IMR-90 (cell line): ENCODE data around the gene MAPK8IP3. TPM values are rescaled to one million over a fixed set of nuclear protein-coding genes. Genes with fewer than 3 reads are reported as not detected.

ENCODE experiments used
- ATAC-seq: fragments of 200-7000 bp; cut with Tn5 transposase; 2 replicates; pipeline ENCODE4 v1.9.1; 2020; ENCODE audit warnings: low read depth, mild to moderate bottlenecking, moderate library complexity
- BruUV-seq: library from RNA; stranded (reverse); fragments of 400-500 nt; replicated peaks from 2 replicates; lab custom pipeline; 2021; lab: Mats Ljungman, UMichigan
- CTCF ChIA-PET: fragments of 300-600 bp; formaldehyde crosslinking; extraction: SDS; loops from one replicate; lab custom pipeline; 2021; ENCODE audit warnings: antibody characterized with exemption; lab: Yijun Ruan, JAX
- POLR2A ChIA-PET: fragments of 300-600 bp; sonication (Branson Sonifier 250); formaldehyde crosslinking; loops from one replicate; lab custom pipeline; 2022; ENCODE audit warnings: antibody characterized with exemption; ENCODE audit not compliant: unreplicated experiment; lab: Charles Lee
- DNase-seq: peaks from one replicate; pipeline ENCODE4 v3.0.0; 2013
- H2AFZ ChIP-seq: replicated peaks from 2 replicates; pipeline ENCODE3; 2013; ENCODE audit warnings: low read length, mild to moderate bottlenecking; ENCODE audit not compliant: poor library complexity
- H2AK5ac ChIP-seq: 2 replicates; pipeline ENCODE4 v1.6.1; 2013; ENCODE audit warnings: low read depth, low read length, inconsistent platforms
- H2AK9ac ChIP-seq: replicated peaks from 2 replicates; pipeline ENCODE3; 2013; ENCODE audit warnings: mild to moderate bottlenecking, low read depth, low read length, moderate library complexity; ENCODE audit not compliant: poor library complexity
- H2BK120ac ChIP-seq: 2 replicates; pipeline ENCODE4 v1.6.1; 2013; ENCODE audit warnings: low read depth, low read length, inconsistent platforms
- H2BK15ac ChIP-seq: 3 replicates; pipeline ENCODE4 v1.6.1; 2013; ENCODE audit warnings: low read depth, low read length, inconsistent platforms
- H2BK20ac ChIP-seq: 2 replicates; pipeline ENCODE4 v1.6.1; 2013; ENCODE audit warnings: low read depth, mild to moderate bottlenecking, inconsistent platforms, low read length, moderate library complexity
- H2BK5ac ChIP-seq: 2 replicates; pipeline ENCODE4 v1.6.1; 2013; ENCODE audit warnings: mild to moderate bottlenecking, low read depth, low read length, inconsistent platforms; ENCODE audit not compliant: poor library complexity, severe bottlenecking
- H3K14ac ChIP-seq: replicated peaks from 2 replicates; pipeline ENCODE4 v1.6.1; 2013; ENCODE audit warnings: low read depth, low read length, inconsistent platforms
- H3K18ac ChIP-seq: 2 replicates; pipeline ENCODE4 v1.6.1; 2013; ENCODE audit warnings: low read depth, low read length, control low read depth
- H3K23ac ChIP-seq: 2 replicates; pipeline ENCODE4 v1.6.1; 2013; ENCODE audit warnings: low read depth, low read length, inconsistent platforms
- H3K27ac ChIP-seq: 2 replicates; pipeline ENCODE4 v1.5.1; 2013; ENCODE audit warnings: mild to moderate bottlenecking, control low read depth, low read length; ENCODE audit not compliant: insufficient read depth
- H3K27me3 ChIP-seq: 2 replicates; pipeline ENCODE4 v1.6.1; 2013; ENCODE audit warnings: low read length; ENCODE audit not compliant: control insufficient read depth, insufficient read depth
- H3K36me3 ChIP-seq: 2 replicates; pipeline ENCODE4 v1.6.1; 2013; ENCODE audit warnings: low read length, mixed read lengths; ENCODE audit not compliant: control insufficient read depth, insufficient read depth
- H3K4ac ChIP-seq: 2 replicates; pipeline ENCODE4 v1.6.1; 2013; ENCODE audit warnings: low read depth, low read length, inconsistent platforms
- H3K4me1 ChIP-seq: 2 replicates; pipeline ENCODE4 v1.6.1; 2013; ENCODE audit warnings: low read length, mixed read lengths; ENCODE audit not compliant: control insufficient read depth, insufficient read depth
- H3K4me2 ChIP-seq: 2 replicates; pipeline ENCODE4 v1.6.1; 2013; ENCODE audit warnings: low read depth, mild to moderate bottlenecking, control low read depth, low read length, moderate library complexity
- H3K4me3 ChIP-seq: 2 replicates; pipeline ENCODE4 v1.5.1; 2013; ENCODE audit warnings: low read depth, mild to moderate bottlenecking, control low read depth, low read length, moderate library complexity; ENCODE audit not compliant: insufficient read depth
- H3K56ac ChIP-seq: 2 replicates; pipeline ENCODE4 v1.6.1; 2013; ENCODE audit warnings: low read length, inconsistent platforms; ENCODE audit not compliant: insufficient read depth; ENCODE audit errors: extremely low read depth
- H3K79me1 ChIP-seq, 2 experiments: 2 replicates each; pipeline ENCODE4 v1.6.1; 2013; ENCODE audit warnings: low read length in 2 of 2, inconsistent platforms in 1 of 2, low read depth in 1 of 2
- H3K9ac ChIP-seq: 2 replicates; pipeline ENCODE4 v1.6.1; 2013; ENCODE audit warnings: low read depth, low read length, control low read depth
- H3K9me1 ChIP-seq: 2 replicates; pipeline ENCODE4 v1.6.1; 2013; ENCODE audit warnings: low read length, inconsistent platforms; ENCODE audit not compliant: insufficient read depth
- H3K9me3 ChIP-seq: 2 replicates; pipeline ENCODE4 v1.6.1; 2013; ENCODE audit warnings: low read length; ENCODE audit not compliant: control insufficient read depth, insufficient read depth
- H4K20me1 ChIP-seq: 2 replicates; pipeline ENCODE4 v1.6.1; 2013; ENCODE audit warnings: low read length, inconsistent platforms; ENCODE audit not compliant: insufficient read depth
- H4K5ac ChIP-seq: 2 replicates; pipeline ENCODE4 v1.6.1; 2013; ENCODE audit warnings: mild to moderate bottlenecking, low read depth, low read length, control low read depth
- H4K8ac ChIP-seq, 2 experiments: 2 replicates each; pipeline ENCODE4 v1.6.1; 2013; ENCODE audit warnings: low read depth in 2 of 2, low read length in 2 of 2, control low read depth in 1 of 2, inconsistent platforms in 1 of 2
- H4K91ac ChIP-seq: 2 replicates; pipeline ENCODE4 v1.6.1; 2013; ENCODE audit warnings: low read depth, low read length, inconsistent platforms; ENCODE audit not compliant: insufficient read depth
- BHLHE40 ChIP-seq: fragments of 150-350 bp; IDR thresholded peaks from 2 replicates; pipeline ENCODE4 v1.6.1; 2016; ENCODE audit warnings: mild to moderate bottlenecking, low read depth, low read length
- CEBPB ChIP-seq: IDR thresholded peaks from 2 replicates; pipeline ENCODE4 v1.6.1; 2012; ENCODE audit warnings: low read depth, low read length, improper control_type of control experiment
- CHD1 ChIP-seq: IDR thresholded peaks from 2 replicates; pipeline ENCODE4 v1.6.1; 2012; ENCODE audit warnings: low read depth, low read length, improper control_type of control experiment
- FOS ChIP-seq: fragments of 150-350 bp; IDR thresholded peaks from 2 replicates; pipeline ENCODE4 v1.6.1; 2016; ENCODE audit warnings: low read depth, low read length
- MAFK ChIP-seq: IDR thresholded peaks from 2 replicates; pipeline ENCODE4 v1.6.1; 2012; ENCODE audit warnings: low read depth, low read length, improper control_type of control experiment
- MAZ ChIP-seq: IDR thresholded peaks from 2 replicates; pipeline ENCODE4 v1.6.1; 2012; ENCODE audit warnings: low read depth, mild to moderate bottlenecking, low read length, improper control_type of control experiment, moderate library complexity, borderline replicate concordance
- MXI1 ChIP-seq: IDR thresholded peaks from 2 replicates; pipeline ENCODE4 v1.6.1; 2012; ENCODE audit warnings: low read depth, mild to moderate bottlenecking, low read length, moderate library complexity, borderline replicate concordance
- NFE2L2 ChIP-seq: fragments of 150-350 bp; IDR thresholded peaks from 2 replicates; pipeline ENCODE4 v1.6.1; 2016; ENCODE audit warnings: low read depth, mild to moderate bottlenecking, low read length
- POLR2A ChIP-seq: IDR thresholded peaks from 2 replicates; pipeline ENCODE4 v1.6.1; 2012; ENCODE audit warnings: mild to moderate bottlenecking, low read depth, low read length
- RAD21 ChIP-seq: IDR thresholded peaks from 2 replicates; pipeline ENCODE4 v1.6.1; 2012; ENCODE audit warnings: low read length, improper control_type of control experiment
- RCOR1 ChIP-seq: IDR thresholded peaks from 2 replicates; pipeline ENCODE4 v1.6.1; 2012; ENCODE audit warnings: mild to moderate bottlenecking, low read length, improper control_type of control experiment; ENCODE audit not compliant: insufficient replicate concordance
- RFX5 ChIP-seq: IDR thresholded peaks from 2 replicates; pipeline ENCODE4 v1.8.0; 2012; ENCODE audit warnings: low read depth, mild to moderate bottlenecking, low read length, moderate library complexity
- SMC3 ChIP-seq: fragments of 150-350 bp; IDR thresholded peaks from 2 replicates; pipeline ENCODE4 v1.6.1; 2016; ENCODE audit warnings: low read depth, mild to moderate bottlenecking, antibody characterized with exemption, low read length, moderate library complexity
- WGBS, 2 experiments: methylation state at CpG; one replicate each; pipeline versions ENCODE4 v1.1.5 to v1.1.7; 2013; ENCODE audit warnings: missing lambda C conversion rate in 2 of 2; ENCODE audit not compliant: insufficient read length in 1 of 2; ENCODE audit errors: extremely low coverage in 2 of 2; 5-methylcytosine and 5-hydroxymethylcytosine counted together
- dilution Hi-C: fragments of 300-500 bp; cut with HindIII; formaldehyde crosslinking; loops from one replicate; pipeline ENCODE4 v1.14.3; 2018; ENCODE audit warnings: low sequenced_read_pairs; ENCODE audit not compliant: unreplicated experiment
- in situ Hi-C: fragments of 300-500 bp; cut with MboI; formaldehyde crosslinking; loops from 3 replicates; pipeline ENCODE4 v1.14.3; 2019; ENCODE audit warnings: low sequenced_read_pairs, inconsistent platforms, mixed read lengths
- intact Hi-C: fragments of 100-400 bp; cut with micrococcal nuclease; formaldehyde crosslinking; loops from 2 replicates; pipeline ENCODE4 v1.10.0; 2022
- polyA plus RNA-seq, 3 experiments: library from polyadenylated mRNA; depleted of rRNA; stranded (reverse); fragments of >200 nt; gene quantifications; 2 replicates each; pipeline ENCODE4 v1.2.3, GENCODE V29; 2012; ENCODE audit warnings: low replicate concordance in 1 of 3
- total RNA-seq: library from RNA; depleted of rRNA; stranded (reverse); fragments of >200 nt; gene quantifications from 2 replicates; pipeline ENCODE4 v1.2.3, GENCODE V29; 2012
- TF ChIP-seq, protein P1 (sequence below): fragments of 150-350 bp; IDR thresholded peaks from 2 replicates; pipeline ENCODE4 v1.6.1; 2016; ENCODE audit warnings: low read depth, mild to moderate bottlenecking, low read length, moderate library complexity, borderline replicate concordance
- TF ChIP-seq, protein P2 (sequence below): conservative IDR thresholded peaks from 2 replicates; pipeline ENCODE4 v1.5.1; 2012; ENCODE audit warnings: mild to moderate bottlenecking, low read depth, low read length, improper control_type of control experiment
- TF ChIP-seq, protein P3 (sequence below): fragments of 150-350 bp; IDR thresholded peaks from 2 replicates; pipeline ENCODE4 v1.6.1; 2017; ENCODE audit warnings: mild to moderate bottlenecking, antibody characterized with exemption, low read length, low read depth

The MAPK8IP3 gene
- total and polyA plus RNA-seq, 2 of the 4 experiments (the other 2 are of a cell fraction): 17.0 to 69.1 TPM

DNA sequence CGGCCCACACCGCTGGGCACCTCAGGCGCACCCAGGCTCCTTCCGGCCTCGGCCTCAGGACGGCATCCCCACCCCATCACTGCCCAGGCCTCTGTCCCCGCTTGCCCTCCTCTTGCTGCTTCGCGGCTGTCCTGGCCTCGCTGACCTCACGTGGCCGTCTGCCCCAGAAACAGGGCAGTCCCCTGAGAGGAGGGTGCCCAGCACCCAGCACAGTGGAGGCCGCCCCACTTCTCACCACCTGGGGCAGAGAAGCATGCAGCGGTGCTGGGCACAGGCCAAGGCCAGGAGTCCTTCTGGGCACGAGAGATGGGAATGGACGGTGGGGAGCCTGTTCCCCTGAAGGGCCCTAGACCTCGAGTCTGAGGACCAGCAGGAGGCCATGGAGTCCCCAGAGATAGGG, 111.7 kb downstream of the MAPK8IP3 start:
- in situ Hi-C loops: no loop called here
- Histone ChIP-seq H2AK9ac (no peak overlapping the region), H4K91ac (no peak overlapping the region), H3K4me3 (no peak overlapping the region), H3K18ac (no peak overlapping the region), H2AFZ (no peak overlapping the region), H3K9ac (no peak overlapping the region), H3K14ac (no peak overlapping the region), H3K27ac (no peak overlapping the region), H2BK20ac (no peak overlapping the region), H3K4me1 (peaks cover 4% of the 10 kb centered on the region; the same call in 1 of the 2 replicates), H2BK15ac (no peak overlapping the region), H3K9me3 (no peaks in the 10 kb centered on the region), H3K4ac (no peak overlapping the region), H4K5ac (no peak overlapping the region), H2BK120ac (no peak overlapping the region), H4K8ac (no peak overlapping the region), H3K27me3 (no peaks in the 10 kb centered on the region), H2BK5ac (no peak overlapping the region), H3K56ac (no peak overlapping the region), H2AK5ac (no peak overlapping the region), H3K4me2 (no peak overlapping the region), H3K23ac (no peak overlapping the region), H4K20me1 (0 out of 2 replicates have a peak, but pooled peaks cover 1% of the 10 kb centered on the region), H3K36me3 (peaks cover 18% of the 10 kb centered on the region), H3K9me1 (peaks cover 2% of the 10 kb centered on the region; the same call in 1 of the 2 replicates), H3K79me1 (peaks cover 0 to 4% of the 10 kb centered on the region in 2 experiments; a peak in 1 of 4 replicates)
- BruUV-seq: no TSS peak
- dilution Hi-C loops: no loop called here
- TF ChIP-seq RCOR1 (no peak), FOS (no peak), CHD1 (no peak), RAD21 (no peak), MAZ (no peak), POLR2A (no peak), SMC3 (no peak), NFE2L2 (no peak), MXI1 (no peak), CEBPB (no peak), MAFK (no peak), RFX5 (no peak), BHLHE40 (no peak)
- TF ChIP-seq, protein P1, sequence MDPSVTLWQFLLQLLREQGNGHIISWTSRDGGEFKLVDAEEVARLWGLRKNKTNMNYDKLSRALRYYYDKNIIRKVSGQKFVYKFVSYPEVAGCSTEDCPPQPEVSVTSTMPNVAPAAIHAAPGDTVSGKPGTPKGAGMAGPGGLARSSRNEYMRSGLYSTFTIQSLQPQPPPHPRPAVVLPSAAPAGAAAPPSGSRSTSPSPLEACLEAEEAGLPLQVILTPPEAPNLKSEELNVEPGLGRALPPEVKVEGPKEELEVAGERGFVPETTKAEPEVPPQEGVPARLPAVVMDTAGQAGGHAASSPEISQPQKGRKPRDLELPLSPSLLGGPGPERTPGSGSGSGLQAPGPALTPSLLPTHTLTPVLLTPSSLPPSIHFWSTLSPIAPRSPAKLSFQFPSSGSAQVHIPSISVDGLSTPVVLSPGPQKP: no peak
- TF ChIP-seq, protein P2, sequence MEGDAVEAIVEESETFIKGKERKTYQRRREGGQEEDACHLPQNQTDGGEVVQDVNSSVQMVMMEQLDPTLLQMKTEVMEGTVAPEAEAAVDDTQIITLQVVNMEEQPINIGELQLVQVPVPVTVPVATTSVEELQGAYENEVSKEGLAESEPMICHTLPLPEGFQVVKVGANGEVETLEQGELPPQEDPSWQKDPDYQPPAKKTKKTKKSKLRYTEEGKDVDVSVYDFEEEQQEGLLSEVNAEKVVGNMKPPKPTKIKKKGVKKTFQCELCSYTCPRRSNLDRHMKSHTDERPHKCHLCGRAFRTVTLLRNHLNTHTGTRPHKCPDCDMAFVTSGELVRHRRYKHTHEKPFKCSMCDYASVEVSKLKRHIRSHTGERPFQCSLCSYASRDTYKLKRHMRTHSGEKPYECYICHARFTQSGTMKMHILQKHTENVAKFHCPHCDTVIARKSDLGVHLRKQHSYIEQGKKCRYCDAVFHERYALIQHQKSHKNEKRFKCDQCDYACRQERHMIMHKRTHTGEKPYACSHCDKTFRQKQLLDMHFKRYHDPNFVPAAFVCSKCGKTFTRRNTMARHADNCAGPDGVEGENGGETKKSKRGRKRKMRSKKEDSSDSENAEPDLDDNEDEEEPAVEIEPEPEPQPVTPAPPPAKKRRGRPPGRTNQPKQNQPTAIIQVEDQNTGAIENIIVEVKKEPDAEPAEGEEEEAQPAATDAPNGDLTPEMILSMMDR: no peak
- TF ChIP-seq, protein P3, sequence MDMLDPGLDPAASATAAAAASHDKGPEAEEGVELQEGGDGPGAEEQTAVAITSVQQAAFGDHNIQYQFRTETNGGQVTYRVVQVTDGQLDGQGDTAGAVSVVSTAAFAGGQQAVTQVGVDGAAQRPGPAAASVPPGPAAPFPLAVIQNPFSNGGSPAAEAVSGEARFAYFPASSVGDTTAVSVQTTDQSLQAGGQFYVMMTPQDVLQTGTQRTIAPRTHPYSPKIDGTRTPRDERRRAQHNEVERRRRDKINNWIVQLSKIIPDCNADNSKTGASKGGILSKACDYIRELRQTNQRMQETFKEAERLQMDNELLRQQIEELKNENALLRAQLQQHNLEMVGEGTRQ: no peak
- POLR2A ChIA-PET: no interaction called here
- 97% methylated on average over 6 of the region's 17 CpGs; no CpG with 5 or more reads in 1 of the 2 experiments for WGBS, 2 experiments
- DNase-seq: no peak
- intact Hi-C loops: no loop called here
- CTCF ChIA-PET: no interaction called here
- ATAC-seq: no peak
